CD4-positive, alpha-beta T cell treated with Interleukin-10 for 1 hour (primary cell): ENCODE data around the gene BDKRB2.

Experiments
- DNase-seq: peaks from one replicate; pipeline ENCODE4 v3.0.0-alpha.2; 2020

The BDKRB2 gene

DNA sequence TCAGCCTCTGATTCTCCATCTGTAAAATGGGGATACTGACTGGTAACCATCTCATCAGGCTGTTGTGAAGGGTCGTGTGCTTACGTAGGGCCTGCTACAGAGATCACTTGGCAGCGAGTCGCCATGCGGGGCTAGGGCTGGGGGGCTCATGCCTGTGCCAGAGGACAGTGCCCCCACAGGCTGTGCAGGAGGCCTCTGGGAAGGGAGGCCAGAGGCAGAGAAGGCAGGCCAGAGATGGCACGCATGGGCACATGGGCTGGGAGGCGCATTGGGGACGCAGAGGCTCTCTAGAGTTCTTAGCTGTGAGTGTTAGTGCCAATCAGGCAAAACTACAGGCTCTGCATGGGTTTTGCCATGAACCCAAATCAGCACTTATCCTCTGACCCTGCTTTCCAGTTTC lies 3.5 kb upstream of the BDKRB2 start:
- no peak for DNase-seq

DNA sequence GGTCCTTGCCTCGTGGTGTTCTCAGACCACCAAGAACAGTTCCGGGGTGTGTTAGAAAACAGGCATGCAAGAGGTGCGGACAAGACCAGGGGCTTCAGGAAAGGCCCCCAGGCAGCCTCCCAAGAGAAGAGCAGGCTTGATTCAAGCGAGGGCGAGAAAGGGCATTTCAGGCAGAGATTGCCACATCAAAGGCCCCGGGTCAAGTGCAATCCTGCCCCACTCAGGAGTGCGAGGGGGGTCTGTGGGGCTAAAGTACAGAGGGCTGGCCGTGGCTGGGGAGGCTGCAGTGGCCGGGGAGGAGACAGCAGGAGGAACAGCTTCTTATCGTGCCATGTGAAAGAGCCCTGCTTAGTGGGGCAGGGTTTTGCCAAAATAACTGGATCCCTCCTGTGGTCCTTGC lies 2.7 kb upstream of the BDKRB2 start:
- no peak for DNase-seq

DNA sequence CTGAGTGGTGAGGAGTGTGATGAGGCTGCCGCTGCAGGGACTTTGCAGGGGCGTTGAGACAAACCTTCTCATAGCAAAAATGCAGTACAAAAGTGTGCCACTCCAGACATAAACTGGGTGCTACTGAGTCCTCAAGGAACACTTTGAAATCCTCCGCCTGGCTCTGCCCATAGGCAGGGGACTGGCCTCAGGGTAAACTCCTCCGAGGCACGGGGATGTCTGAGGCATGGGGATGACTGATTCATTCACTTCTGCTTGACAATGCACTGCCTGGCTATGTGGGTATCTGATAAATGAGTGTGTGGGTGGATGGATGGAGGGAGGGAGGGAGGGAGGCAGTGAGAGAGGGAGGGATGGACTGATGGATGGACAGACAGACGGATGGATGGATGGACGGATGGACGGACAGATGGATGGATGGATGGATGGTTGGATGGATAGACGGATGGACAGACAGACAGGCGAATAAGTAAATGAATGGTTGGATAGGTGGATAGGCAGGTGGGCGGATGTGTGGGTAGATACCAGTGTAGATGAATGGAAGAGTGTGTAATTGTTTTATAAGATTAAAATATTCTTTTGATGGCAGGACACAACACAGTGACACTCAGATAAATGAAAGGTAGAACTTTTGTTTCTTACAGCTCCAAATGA lies 2.1 kb upstream of the BDKRB2 start:
- DNase-seq = no peak

DNA sequence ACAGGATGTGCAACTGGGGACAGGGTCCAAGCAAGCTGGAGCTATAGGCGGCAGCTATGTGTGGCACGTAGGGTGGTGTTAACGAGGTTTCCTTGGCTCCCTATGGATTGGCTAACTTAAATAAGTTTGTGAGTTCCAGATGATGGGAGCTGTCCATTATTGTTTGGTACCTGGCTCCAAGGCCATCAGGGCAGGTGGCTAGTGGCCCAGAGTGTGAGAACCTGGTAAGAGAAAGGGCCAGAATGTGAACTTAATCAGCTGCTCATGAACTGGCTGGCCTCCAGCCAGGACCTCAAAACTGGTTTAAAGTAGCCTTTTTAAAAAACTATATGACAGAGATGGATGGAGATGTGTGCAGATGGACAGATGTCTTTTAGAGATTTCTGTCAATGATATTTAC lies 1.5 kb upstream of the BDKRB2 start:
- no peak for DNase-seq

DNA sequence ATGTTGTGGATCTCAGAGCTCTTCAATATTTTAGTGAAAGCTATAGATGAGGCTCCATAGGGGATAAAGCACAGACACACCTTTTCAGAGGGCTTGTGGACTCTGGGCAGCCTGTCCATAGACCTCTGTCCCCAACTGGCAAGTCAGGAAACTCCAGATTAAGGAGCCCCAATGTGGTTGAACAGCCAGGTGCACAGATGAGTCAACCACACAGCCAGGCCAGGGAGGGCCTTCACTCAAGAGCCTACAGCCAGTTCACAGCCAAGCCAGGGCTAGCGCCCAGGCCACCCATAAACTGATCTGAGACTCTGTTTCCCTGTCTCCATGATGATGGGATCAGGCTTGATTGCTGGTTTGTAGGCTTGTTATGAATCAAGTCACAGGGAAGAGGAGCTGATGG lies 1.0 kb upstream of the BDKRB2 start:
- DNase-seq = no peak

DNA sequence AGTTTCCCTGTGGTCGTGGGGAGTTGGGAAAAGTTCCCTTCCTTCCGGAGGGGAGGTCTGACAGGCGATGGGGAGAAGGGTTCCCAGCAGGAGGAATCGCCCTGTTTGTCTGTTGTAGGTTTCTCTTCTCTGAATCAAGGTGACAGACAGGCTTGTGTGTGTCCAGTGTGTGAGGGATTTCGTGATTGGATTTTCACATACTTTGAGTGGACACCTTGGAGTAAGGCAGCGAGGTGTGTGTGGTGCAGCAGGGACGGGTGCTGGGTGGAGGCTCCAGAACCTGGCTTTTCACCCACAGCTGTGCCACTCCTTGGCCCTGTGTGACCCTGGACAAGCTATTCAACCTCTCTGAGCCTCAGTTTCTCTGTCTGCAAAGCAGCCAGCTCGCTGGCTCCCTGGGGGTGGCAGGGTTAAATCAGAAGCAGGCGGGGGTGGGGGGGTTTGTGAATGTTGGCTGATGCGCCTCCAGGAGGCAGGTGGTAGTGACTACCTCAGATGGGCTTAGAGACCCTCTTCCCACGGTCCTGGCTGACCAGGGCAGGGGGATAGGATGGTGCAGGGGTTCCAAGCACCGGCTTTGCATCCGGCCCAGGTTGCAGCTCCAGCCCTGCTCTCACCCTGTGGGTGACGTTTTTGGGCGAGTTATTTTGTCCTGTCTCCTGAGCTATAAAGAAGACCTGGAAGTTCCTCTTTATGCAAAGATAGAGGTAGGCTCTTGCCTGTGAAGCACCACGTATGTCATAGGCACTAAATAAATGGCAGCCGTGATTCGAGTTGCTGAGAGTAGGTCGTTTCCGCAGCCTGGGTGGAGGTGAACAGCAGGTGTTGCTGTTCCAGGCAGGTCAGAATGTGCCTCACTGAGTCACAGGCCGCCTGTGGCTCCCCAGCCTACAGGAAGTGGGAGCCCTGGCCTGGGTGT lies 679 bp downstream of the BDKRB2 start:
- DNase-seq = no peak

DNA sequence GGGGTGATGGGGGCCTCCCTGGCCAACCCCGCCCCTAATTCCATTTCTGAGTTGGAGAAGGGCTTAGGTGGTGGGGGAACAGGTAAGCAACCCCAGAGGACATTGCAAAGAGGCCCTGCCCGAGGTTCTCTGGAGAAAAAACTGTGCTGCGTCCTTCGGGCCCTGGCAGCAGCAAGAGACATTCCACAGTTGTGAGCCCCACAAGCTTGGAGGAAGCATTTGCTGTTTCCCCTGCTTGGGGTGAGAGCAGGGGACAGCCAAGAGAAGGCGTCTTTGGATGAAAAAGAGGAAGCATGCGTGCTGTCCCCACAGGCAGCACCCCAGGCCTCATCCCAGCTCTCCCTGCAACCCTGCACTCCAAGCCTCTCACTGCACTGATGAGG lies 1.3 kb downstream of the BDKRB2 start:
- DNase-seq = no peak

DNA sequence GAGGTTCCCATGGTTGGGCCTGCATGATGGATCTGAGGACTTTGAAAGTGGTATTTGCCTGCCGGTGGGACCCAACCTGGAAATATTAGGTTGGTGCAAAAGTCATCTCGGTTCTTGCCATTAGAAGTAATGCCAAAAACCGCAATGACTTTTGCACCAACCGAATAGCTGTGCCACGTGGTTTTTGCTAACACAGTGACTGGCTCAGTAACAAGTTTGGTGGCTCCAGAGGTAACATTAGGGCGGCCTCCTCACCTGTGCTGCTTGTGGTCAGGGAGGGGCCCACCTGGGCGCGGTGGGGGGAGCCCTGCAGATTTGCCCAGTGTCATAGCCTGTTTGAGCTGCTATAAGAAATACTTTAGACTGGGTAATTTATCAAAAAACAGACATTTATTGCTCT lies 1.8 kb downstream of the BDKRB2 start:
- no peak for DNase-seq

DNA sequence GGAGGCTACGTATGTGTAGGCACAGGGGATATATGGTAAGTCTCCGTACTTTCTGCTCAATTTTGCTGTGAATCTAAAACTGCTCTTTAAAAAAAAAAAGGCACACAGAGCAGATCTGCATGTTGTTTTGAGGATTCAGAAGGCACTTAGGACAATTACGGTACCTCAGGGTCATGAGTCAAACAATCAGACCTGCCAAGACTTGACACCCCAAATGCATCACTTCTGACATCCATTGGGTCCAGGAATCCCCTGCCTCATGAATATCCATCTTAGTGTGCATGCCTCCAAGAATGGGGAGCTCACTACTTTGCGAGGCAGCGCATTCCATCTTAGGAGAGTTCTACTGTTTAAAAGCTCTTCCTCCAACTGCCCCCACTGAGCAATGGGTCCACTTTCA lies 3.0 kb downstream of the BDKRB2 start:
- DNase-seq = no peak

DNA sequence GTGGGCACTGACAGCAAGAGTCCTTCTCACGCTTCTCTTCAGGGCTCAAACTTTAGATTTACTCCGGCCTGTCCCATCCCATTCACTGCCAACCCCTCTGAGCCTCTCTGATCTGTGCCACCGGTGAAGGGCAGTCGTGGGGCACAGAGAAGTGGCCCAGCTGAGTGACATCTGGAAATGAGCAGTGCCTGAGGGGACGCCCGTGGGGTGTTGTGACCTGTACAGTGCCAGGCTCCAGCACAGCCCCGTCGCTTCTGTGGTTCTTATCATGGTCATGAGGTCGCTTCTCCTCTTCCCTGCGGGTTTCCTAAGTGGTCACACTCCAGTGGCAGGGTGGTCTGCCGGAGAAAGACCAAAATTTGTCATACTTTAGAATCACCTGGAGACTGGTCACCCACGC lies 4.1 kb downstream of the BDKRB2 start:
- DNase-seq = no peak

DNA sequence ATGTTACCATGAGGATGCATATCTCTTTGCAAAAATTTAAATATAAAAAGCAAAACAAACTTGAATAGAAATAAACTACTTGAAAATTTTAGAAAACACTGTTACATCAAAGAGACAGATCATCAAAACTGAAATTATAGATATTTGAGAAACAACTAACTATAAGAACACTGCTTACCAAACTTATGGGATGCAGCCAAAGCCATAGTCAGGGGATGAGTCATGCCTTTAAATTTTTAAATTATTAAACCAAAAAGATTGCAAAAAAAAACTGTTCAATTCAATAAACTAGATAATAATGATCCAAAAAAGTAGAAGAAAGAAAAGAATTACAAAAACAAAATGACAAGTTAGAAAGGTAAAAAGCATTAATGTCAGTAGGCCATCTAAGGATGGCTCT lies 7.5 kb downstream of the BDKRB2 start:
- DNase-seq = no peak

DNA sequence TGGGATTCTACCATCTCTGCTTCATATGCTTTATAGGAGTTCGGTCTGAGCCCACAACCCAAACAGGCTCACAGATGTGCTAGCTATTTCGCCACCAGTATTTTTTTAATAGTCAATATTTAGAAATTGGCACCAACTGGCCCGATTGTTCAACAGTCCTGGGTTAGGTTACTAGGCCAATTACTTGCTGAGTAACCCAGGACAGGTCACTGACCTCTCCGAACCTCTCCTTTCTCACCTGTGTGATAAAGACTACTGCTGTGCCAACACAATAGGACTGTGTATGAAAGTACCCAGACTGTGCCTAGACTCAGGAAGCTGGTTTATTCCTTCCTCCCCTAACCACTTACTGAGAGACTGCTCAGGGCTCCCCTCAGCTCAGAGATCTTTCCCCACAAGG lies 8.3 kb downstream of the BDKRB2 start:
- DNase-seq = no peak

DNA sequence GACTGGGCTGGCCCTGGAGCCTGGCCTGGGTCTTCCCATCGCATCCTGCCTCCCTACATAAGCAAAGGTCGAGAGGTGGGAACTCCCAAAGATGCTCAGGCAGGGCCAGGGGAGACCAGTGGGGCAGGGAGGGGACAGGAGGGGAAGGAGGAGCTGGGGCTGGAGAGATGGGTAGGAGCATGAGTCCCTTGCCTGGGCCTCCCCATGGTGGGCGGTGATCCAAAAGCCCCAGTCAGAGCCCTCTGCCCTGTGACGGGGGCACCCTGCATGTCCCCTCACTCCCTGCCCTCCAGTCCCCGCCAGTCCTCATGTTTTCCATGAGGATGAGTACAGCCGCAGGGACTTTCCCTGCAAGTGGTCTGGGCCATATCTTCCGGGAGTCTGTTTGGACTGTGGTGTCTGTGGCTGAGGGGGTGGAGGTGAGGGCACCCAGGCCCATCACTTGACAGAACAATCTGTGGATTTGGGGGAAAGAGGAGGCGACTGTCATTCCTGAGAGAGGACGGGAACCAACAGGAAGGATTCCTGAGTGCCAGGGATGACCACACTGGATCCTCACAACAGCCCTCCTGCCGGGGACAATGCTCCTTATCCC lies 9.3 kb downstream of the BDKRB2 start:
- no peak for DNase-seq

DNA sequence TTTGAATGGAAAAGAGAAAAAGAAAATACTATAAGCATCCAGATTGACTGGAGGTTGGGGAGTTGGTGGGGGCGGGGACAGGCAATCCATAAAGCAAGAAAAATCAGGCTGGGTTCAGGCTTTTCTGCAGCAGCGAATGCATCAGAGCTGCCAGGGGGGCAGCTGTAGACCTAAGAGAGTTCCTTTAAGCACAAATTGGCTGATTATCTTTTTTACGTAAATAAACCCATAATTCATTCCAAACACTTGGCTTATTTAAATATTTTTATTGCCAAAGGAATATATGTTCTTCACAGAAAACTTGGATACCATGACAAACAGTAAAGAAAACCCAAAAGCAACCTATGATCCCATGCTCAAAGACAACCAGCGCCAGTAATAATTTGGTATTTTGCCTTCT lies 10.2 kb downstream of the BDKRB2 start:
- no peak for DNase-seq

DNA sequence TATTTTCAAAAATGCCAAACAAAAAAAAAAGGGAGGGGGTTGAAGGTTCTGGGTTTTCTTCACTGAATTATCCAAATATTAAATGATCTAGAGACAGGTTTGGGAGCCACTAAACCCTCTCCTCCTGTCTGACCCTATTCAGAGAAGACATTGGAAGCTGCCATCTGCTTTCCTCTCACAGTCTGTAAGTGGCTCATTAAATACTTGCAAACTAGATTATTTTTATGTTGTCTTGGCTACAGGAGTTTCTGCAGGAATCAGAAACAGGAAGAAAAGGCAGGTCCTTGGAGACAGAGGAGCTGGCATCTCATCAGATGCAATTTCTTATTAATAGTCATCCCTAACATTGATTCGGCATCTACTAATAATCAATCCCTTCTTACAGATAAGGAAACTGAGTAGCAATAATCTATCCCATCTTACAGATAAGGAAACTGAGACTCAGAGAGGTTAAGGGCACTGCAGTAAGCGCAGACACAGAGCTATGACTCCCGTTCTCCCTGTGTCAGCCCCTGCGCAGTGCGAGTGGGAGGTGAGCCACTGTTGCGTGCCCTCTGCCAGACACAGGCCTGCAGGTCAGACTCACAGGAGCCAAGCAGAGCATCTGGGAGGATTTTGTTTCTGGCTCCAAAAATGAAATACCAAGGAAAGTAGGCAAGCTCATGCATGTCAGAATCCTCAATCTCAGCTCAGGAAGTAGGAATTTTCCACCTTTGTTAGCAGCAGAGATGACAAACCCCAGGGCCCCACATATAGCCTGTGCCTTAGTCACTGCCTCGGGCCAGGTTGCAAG lies 11.0 kb downstream of the BDKRB2 start:
- DNase-seq = no peak

DNA sequence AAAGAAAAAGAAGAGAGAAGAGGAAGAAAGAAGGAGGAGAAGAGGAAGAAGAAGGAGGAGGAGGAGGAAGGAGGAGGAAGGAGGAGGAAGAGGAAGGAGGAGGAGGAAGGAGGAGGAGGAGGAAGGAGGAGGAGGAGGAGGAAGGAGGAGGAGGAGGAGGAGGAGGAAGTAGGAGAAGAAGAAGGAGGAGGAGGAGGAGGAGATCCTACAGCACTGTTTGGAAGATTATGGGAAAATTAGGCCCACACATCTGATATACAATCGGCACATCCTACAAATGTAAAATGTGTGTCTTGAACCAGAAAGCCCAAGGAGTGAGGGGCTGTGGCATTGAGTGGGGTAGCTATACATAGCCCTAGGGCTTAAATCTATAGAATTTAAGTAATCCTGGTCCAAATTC lies 12.0 kb downstream of the BDKRB2 start:
- no peak for DNase-seq

DNA sequence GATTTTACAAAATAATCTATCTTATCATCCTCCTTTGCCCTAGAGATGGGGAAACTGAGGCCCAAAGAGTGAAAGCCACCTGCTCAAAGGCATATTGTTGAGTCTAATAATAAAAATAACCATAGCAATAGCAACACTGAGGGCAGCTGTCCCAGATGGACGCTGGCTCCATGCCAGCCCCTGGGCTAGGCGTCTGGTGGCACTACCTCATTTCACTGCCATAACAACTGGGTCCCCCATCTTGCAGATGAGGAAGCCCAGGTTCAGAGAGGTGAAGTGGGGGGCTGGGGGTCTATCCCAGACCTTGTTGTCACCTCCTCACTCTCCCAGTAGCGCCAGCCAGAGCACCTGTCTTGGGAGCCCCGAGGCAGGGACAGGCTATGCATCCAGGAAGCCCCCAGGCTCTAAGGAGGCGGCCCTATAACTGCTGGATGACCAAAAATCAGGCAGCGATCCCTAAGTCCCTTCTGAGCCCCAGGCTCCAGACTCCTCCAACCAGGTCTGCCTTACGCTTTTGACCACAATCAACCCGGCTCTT lies 12.8 kb downstream of the BDKRB2 start:
- DNase-seq = no peak

DNA sequence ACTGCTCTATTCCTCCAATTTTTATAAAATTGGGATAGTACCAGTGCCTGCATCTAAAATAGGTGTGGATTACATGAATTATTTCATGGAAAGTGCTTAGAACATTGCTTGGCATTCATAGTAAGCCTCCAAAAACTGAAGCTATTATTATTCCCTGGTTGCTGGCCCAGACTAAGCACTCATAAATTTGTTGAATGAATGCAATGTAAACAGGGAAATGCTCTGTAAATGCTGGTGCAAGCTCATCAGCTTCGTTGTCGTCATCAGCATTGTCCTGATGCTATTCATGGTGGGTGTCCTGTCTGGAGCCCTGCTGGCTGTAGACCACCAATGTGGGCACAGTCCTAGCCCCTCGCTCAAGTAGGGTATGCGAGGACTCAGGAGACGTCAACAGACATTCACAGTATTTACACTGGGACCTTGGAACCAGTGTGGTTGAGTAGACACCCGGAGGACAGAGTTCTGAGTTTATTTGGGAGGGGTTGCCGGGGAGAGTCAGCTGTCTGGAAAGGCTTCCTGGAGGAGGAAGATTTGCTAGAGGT lies 16.5 kb downstream of the BDKRB2 start:
- no peak for DNase-seq

DNA sequence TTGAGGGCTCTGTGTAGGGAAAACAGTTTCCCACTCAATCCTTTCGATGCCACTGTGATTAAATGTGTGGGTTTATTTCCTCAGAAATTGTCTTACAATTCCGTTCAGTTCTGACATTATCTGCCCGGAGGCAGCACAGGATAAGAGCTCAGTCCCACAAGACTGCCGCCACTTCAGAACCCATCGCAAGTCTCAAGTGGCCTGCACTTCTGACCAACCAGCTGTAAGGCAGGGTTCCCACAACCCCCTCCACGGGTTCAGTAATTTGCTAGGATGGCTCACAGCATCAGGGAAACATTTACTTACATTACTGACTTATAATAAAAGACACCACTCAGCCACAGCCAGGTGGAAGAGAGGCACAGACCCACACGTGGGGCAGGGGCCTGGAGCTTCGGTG lies 17.2 kb downstream of the BDKRB2 start:
- no peak for DNase-seq

DNA sequence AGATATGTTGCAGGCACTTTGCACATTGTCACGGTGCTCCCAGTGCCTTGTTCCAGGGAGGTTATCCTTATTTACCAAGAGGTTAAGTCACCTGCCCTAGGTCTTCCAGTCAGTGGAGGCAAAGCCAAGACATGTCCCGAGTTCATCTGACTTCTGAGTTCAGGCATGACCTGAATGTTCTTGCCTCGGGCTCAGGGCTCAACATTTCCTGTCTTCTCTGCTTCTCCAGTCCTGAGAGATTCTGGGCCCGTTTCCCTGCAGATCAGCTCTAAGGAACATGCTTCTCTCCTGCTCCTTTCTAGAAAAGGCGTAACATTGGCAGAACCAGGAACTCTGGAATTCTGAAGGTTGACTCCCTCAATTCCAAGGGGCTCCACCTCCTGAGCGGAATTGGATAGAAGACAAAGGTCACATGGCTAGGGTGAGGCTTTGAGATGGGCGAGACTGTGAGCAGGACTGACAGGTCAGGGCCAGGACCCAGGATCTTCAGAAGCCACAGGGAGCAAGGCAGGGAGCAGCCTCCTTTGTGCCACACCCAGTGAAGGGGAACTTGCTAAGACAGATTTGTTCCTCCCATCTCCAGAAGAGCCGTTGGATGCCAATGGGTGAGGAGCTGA lies 19.9 kb downstream of the BDKRB2 start:
- DNase-seq = no peak

DNA sequence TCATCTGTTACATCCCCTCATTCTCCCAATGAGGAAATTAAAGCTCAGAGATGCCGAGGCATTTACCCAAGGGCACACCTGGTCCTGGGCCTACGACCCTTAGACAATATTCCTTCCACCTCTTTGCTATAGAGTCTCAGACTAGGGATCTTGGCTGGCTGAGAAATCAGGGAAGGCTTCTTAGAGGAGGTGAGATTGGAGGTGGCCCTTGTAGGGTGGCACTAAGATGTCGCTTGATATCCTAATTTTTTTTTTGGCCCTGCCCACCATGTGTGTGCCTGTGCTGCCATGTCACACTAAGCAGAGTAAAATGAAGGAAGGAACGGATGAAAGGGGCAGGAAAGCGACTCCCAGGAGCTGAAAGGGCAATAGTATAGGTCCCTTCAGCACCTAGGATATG lies 20.6 kb downstream of the BDKRB2 start:
- no peak for DNase-seq

DNA sequence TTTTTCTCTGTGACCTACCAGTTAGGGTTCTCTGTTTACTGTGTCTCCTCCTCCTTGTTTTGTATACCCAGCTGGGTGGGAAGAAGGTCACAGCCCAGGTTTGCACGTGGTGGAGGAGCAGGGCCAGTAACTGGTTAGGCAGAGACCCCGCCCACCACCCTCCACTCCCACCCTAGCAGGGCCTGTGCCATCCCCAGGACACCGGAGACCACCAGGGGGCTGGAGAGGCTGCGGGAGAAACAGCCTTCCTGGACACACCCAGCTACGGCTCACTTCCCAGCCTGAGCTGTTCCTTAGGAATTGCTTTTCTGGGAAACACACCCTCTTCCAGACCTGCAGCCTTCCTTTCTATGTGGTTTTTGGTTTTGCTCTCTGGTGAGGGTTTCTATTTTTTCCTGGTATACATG lies 21.1 kb downstream of the BDKRB2 start:
- DNase-seq = no peak
